NCI-H146 treated with DMSO at 0.1 percent for 48 hours (cell line): ENCODE data around the gene PREX1.
A peak's percentile ranks its signal among the peaks of the same experiment; 100 is the strongest.
"Not testable (repeated sequence)": the region's sequence is repeated elsewhere in the genome, so short reads cannot be mapped to it uniquely, and the experiment has no call there.

Source experiments
- DNase-seq: peaks from one replicate; lab custom pipeline; 2025; ENCODE audit not compliant: unreplicated experiment; lab: John Stamatoyannopoulos, UW

PREX1 gene

GRCh38 chr20:48756774-48757173, 71.0 kb downstream of the PREX1 start:
- not testable (repeated sequence) for DNase-seq

- peak; percentile 72 for DNase-seq
Measured at GRCh38 chr20:48754292-48754691, 73.5 kb downstream of the PREX1 start.

- DNase-seq, result no peak
Measured at GRCh38 chr20:48752963-48753362, 74.8 kb downstream of the PREX1 start.

GRCh38 chr20:48751871-48752270, 75.9 kb downstream of the PREX1 start:
- DNase-seq, result no peak

- peak; percentile 97 for DNase-seq
Measured at GRCh38 chr20:48750941-48751635, 76.7 kb downstream of the PREX1 start.

- no peak for DNase-seq
Measured at GRCh38 chr20:48750376-48750775, 77.4 kb downstream of the PREX1 start.

GRCh38 chr20:48749437-48749836, 78.4 kb downstream of the PREX1 start:
- no peak for DNase-seq

- DNase-seq, result no peak
Measured at GRCh38 chr20:48748556-48748955, 79.2 kb downstream of the PREX1 start.

GRCh38 chr20:48747840-48748414, 79.9 kb downstream of the PREX1 start:
- no peak for DNase-seq

GRCh38 chr20:48745330-48745729, 82.5 kb downstream of the PREX1 start:
- no peak for DNase-seq

GRCh38 chr20:48744515-48744914, 83.3 kb downstream of the PREX1 start:
- DNase-seq, result no peak

GRCh38 chr20:48743807-48744206, 84.0 kb downstream of the PREX1 start:
- no peak for DNase-seq

GRCh38 chr20:48742912-48743680, 84.7 kb downstream of the PREX1 start:
- no peak for DNase-seq

- DNase-seq, result no peak
Measured at GRCh38 chr20:48742233-48742632, 85.6 kb downstream of the PREX1 start.

- no peak for DNase-seq
Measured at GRCh38 chr20:48741669-48742068, 86.1 kb downstream of the PREX1 start.

- DNase-seq, result no peak
Measured at GRCh38 chr20:48740712-48741111, 87.1 kb downstream of the PREX1 start.

GRCh38 chr20:48740292-48740649, 87.5 kb downstream of the PREX1 start:
- DNase-seq, result no peak

GRCh38 chr20:48739395-48740291, 88.2 kb downstream of the PREX1 start:
- DNase-seq, result no peak

- no peak for DNase-seq
Measured at GRCh38 chr20:48738399-48739304, 89.1 kb downstream of the PREX1 start.

- no peak for DNase-seq
Measured at GRCh38 chr20:48738094-48738398, 89.8 kb downstream of the PREX1 start.
